Right lobe of liver (tissue), 6 donors: ENCODE results near the gene OR10G4. TPM values are rescaled to one million over a fixed set of nuclear protein-coding genes. Genes with fewer than 3 reads are reported as not detected.

ENCODE experiments used
- ATAC-seq, 4 donors: fragments of 200-7000 bp; cut with Tn5 transposase; one replicate each; pipeline ENCODE4 v1.9.1; 2020; ENCODE audit warnings: mild to moderate bottlenecking in 4 of 4, moderate library complexity in 4 of 4
- DNase-seq, 3 donors: peaks; one replicate each; pipeline ENCODE4 v3.0.0-alpha.2; 2020
- H3K27ac ChIP-seq, 3 donors: fragments of 200-600 bp; one replicate each; pipeline ENCODE4 v1.8.0; 2022
- H3K27me3 ChIP-seq, 2 donors: fragments of 200-600 bp; one replicate each; pipeline ENCODE4 v1.8.0; 2022
- H3K36me3 ChIP-seq, 4 donors: fragments of 200-600 bp; sonication (generic) in 1 of 4; one replicate each; pipeline versions ENCODE4 v1.5.1 to v1.8.0; 2017 to 2022; ENCODE audit warnings: control low read depth in 1 of 4
- H3K4me1 ChIP-seq, 4 donors: fragments of 200-600 bp; sonication (generic) in 1 of 4; one replicate each; pipeline versions ENCODE4 v1.5.1 to v1.8.0; 2017 to 2022; ENCODE audit warnings: control low read depth in 1 of 4
- H3K4me3 ChIP-seq, 3 donors: fragments of 200-600 bp; one replicate each; pipeline ENCODE4 v1.8.0; 2022
- H3K9me3 ChIP-seq, 4 donors: fragments of 200-600 bp; sonication (generic) in 1 of 4; one replicate each; pipeline versions ENCODE4 v1.5.1 to v1.8.0; 2017 to 2022; ENCODE audit warnings: control low read depth in 1 of 4
- CTCF ChIP-seq, 4 donors: fragments of 200-600 bp in 3 of 4; fragments of 450-650 bp in 1 of 4; IDR thresholded peaks; one replicate each; pipeline versions ENCODE4 v1.5.1 to v1.8.0; 2016 to 2022; ENCODE audit warnings: antibody characterized with exemption in 4 of 4, mild to moderate bottlenecking in 2 of 4
- POLR2A ChIP-seq: fragments of 450-650 bp; IDR thresholded peaks from one replicate; pipeline ENCODE4 v1.6.1; 2017; ENCODE audit warnings: antibody characterized with exemption, mild to moderate bottlenecking
- WGBS: methylation state at CpG from one replicate; pipeline ENCODE4 v1.1.6; 2018; ENCODE audit warnings: low coverage, low lambda C conversion rate; ENCODE audit not compliant: insufficient coverage; ENCODE audit errors: missing lambda C conversion rate; 5-methylcytosine and 5-hydroxymethylcytosine counted together
- intact Hi-C, 2 donors: fragments of 100-400 bp; cut with DNase I; formaldehyde crosslinking; loops; one replicate each; pipeline versions ENCODE4 v1.11.2 to v1.14.1; 2022
- total RNA-seq, 6 experiments: library from RNA; depleted of rRNA in 2 of 6; stranded (reverse); fragments of >200 nt in 2 of 6; fragmentation: NEBNext Ultra II Directional in 3 of 6; extraction: Animal tissue kit (Norgen Biotek cat#: 25700) in 3 of 6; gene quantifications; one replicate each; pipeline versions ENCODE4 v1.1.0 to v1.2.4, GENCODE V29; 2016 to 2023
- donor health status: DM: no; HTN: yes; CAD: no.
- donor health status: DM: no; HTN: no; CAD: no.
- donor health status: DM: no; HTN: no; CAD: no.
- donor health status: DM: no; HTN: yes; CAD: no.
- donor health status: DM: no; HTN: yes; CAD: no.

OR10G4 gene
- total RNA-seq, 6 experiments from 2014 or later, result not detected

DNA sequence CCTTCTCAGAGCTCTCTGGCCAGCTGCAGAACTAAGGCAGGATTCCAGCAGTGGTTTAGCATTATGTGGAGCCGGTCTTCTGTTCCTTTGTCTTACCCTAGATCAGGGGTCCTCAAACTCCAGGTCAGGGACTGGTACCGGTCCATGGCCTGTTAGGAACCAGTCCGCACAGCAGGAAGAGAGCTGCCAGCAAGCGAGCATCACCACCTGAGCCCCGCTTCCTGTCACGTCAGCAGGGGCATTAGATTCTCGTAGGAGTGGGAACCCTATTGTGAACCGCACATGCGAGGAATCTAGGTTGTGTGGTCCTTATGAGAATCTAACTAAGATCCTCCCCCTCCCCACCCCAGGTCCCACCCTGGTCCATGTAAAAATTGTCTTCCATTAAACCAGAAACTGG, 26.8 kb downstream of the OR10G4 start:
- TF ChIP-seq POLR2A (no peak), CTCF (IDR thresholded peaks at IDR 0.05) (no peak)
- 77% methylated on average over 8 of the region's 9 CpGs for WGBS
- Histone ChIP-seq H3K27me3 (no peaks in the 10 kb centered on the region), H3K9me3 (no peaks in the 10 kb centered on the region), H3K4me1 (no peaks in the 10 kb centered on the region), H3K4me3 (no peak overlapping the region), H3K27ac (no peak overlapping the region), H3K36me3 (no peaks in the 10 kb centered on the region)
- intact Hi-C loops, result no loop called here
- no peak for ATAC-seq
- no peak for DNase-seq

- 6% methylated on average over 1 of the region's 1 CpG for WGBS
- DNase-seq (no peak), ATAC-seq (no peak)
- no peak within 1 kb of the TSS for H3K27ac ChIP-seq
- peaks cover 0 to under 1% of the 10 kb centered on the region in 2 donors for H3K27me3 ChIP-seq
- intact Hi-C loops, result no loop called here
- no peaks in the 10 kb centered on the region for H3K36me3 ChIP-seq
- no peaks in the 10 kb centered on the region for H3K4me1 ChIP-seq
- no peak within 1 kb of the TSS for H3K4me3 ChIP-seq
- H3K9me3 ChIP-seq, result no peaks in the 10 kb centered on the region
- TF ChIP-seq CTCF (IDR thresholded peaks at IDR 0.05) (no peak), POLR2A (no peak)
Measured at GRCh38 chr11:124041254-124041653, 28.5 kb downstream of the OR10G4 start, which contains the start of gene OR10G7. Gene OR10G7 (minus strand): TSS chr11:124041325. CDS start chr11:124039001, 2,324 bp downstream.

DNA sequence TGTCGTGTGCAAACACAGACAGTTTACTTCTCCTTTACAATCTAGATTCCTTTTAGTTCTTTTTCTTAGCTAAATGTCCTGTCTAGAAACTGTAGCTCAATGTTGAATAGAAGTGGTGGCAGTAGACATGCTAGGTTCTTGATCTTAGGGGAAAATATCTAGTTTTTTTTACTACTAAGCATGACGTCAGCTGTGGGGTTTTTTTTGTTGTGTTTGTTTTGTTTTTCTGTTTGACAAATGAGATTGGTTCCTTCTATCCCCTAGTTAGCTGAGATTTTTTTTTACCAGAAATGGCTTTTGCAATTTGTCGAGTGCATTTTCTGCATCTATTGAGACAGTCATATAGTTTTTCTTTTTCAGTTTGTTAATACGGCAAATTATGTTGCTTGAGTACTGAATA, 30.6 kb downstream of the OR10G4 start:
- no peak for DNase-seq
- Histone ChIP-seq H3K36me3 (no peaks in the 10 kb centered on the region), H3K4me1 (no peaks in the 10 kb centered on the region), H3K9me3 (no peaks in the 10 kb centered on the region), H3K4me3 (no peak overlapping the region), H3K27me3 (peaks cover 0 to 3% of the 10 kb centered on the region in 2 donors), H3K27ac (no peak overlapping the region)
- no peak for ATAC-seq
- intact Hi-C loops, result no loop called here
- 60% methylated on average over 4 of the region's 4 CpGs for WGBS
- TF ChIP-seq POLR2A (no peak), CTCF (IDR thresholded peaks at IDR 0.05) (no peak)

DNA sequence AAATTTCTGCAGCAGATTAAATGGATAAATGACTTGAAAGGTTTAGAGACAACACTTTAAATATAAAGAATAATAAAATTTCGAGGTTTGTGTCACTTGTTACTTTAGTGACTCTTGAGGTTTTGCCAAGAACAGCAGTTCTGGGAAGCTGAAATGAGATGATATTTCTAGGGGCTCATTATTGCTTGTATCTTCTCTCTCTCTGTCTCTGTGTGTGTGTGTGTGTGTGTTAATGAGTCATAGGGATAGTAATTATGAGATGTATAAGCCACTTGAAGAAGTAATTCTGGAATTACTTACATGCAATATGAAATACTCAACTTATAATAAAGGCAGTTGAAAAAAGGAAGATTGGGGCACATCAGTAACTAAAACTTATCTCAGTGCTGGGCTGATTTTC, 38.0 kb downstream of the OR10G4 start:
- ATAC-seq, result no peak
- peaks cover 0 to 3% of the 10 kb centered on the region in 2 donors for H3K27me3 ChIP-seq
- no peaks in the 10 kb centered on the region for H3K9me3 ChIP-seq
- intact Hi-C loops, result no loop called here
- H3K36me3 ChIP-seq, result no peaks in the 10 kb centered on the region
- no peak overlapping the region for H3K27ac ChIP-seq
- H3K4me3 ChIP-seq, result no peak overlapping the region
- H3K4me1 ChIP-seq, result no peaks in the 10 kb centered on the region
- 31% methylated on average over 1 of the region's 1 CpG for whole genome bisulfite sequencing
- no peak for TF ChIP-seq POLR2A
- TF ChIP-seq CTCF (IDR thresholded peaks at IDR 0.05), result no peak
- no peak for DNase-seq

GRCh38 chr11:124052966-124053365, 40.2 kb downstream of the OR10G4 start:
- ATAC-seq, result no peak
- Histone ChIP-seq H3K36me3 (no peaks in the 10 kb centered on the region), H3K27ac (no peak overlapping the region), H3K9me3 (no peaks in the 10 kb centered on the region), H3K4me1 (no peaks in the 10 kb centered on the region), H3K4me3 (no peak overlapping the region), H3K27me3 (no peaks in the 10 kb centered on the region)
- intact Hi-C loops, result no loop called here
- DNase-seq, result no peak
- TF ChIP-seq CTCF (IDR thresholded peaks at IDR 0.05), result no peak
- no peak for TF ChIP-seq POLR2A
- 78% methylated on average over 2 of the region's 3 CpGs for WGBS
